GM23338 (cell line): ENCODE measurements around the gene GCNT1. TPM values are rescaled to one million over a fixed set of nuclear protein-coding genes. Genes with fewer than 3 reads are reported as not detected.

Source experiments
- ATAC-seq: fragments of 200-7000 bp; cut with Tn5 transposase; 3 replicates; pipeline ENCODE4 v1.9.1; 2020
- DNase-seq: peaks from one replicate; pipeline ENCODE4 v3.0.0-alpha.2; 2015; ENCODE audit warnings: low spot score
- H2AFZ ChIP-seq: fragments of 200-600 bp; sonication (generic); 2 replicates; pipeline ENCODE4 v1.8.0; 2016; ENCODE audit warnings: antibody characterized with exemption, mild to moderate bottlenecking, moderate library complexity
- H3F3A ChIP-seq: fragments of 200-600 bp; sonication (generic); replicated peaks from 2 replicates; pipeline ENCODE4 v1.8.0; 2017; ENCODE audit warnings: antibody characterized with exemption, mixed run types, low read depth
- H3K27ac ChIP-seq: fragments of 200-600 bp; sonication (generic); 2 replicates; pipeline ENCODE4 v1.6.1; 2016; ENCODE audit warnings: low read depth
- H3K27me3 ChIP-seq: fragments of 200-600 bp; sonication (generic); 2 replicates; pipeline ENCODE4 v1.8.0; 2016; ENCODE audit warnings: mild to moderate bottlenecking, mixed run types, moderate library complexity; ENCODE audit not compliant: insufficient read depth
- H3K36me3 ChIP-seq: fragments of 200-600 bp; sonication (generic); 2 replicates; pipeline ENCODE4 v1.8.0; 2016; ENCODE audit warnings: mild to moderate bottlenecking; ENCODE audit not compliant: insufficient read depth
- H3K4me1 ChIP-seq: fragments of 200-600 bp; sonication (generic); 2 replicates; pipeline ENCODE4 v1.8.0; 2016; ENCODE audit warnings: mild to moderate bottlenecking, moderate library complexity; ENCODE audit not compliant: insufficient read depth
- H3K4me2 ChIP-seq: fragments of 200-600 bp; sonication (generic); 2 replicates; pipeline ENCODE4 v1.7.1; 2017; ENCODE audit warnings: mixed run types
- H3K4me3 ChIP-seq: fragments of 200-600 bp; sonication (generic); 2 replicates; pipeline ENCODE4 v1.6.1; 2016; ENCODE audit warnings: mixed run types
- H3K79me2 ChIP-seq: fragments of 200-600 bp; sonication (generic); replicated peaks from 2 replicates; pipeline ENCODE4 v1.8.0; 2017; ENCODE audit warnings: mild to moderate bottlenecking; ENCODE audit not compliant: insufficient read depth
- H3K9me2 ChIP-seq: fragments of 200-600 bp; sonication (generic); 2 replicates; pipeline ENCODE4 v1.8.0; 2017; ENCODE audit not compliant: insufficient read depth
- H4K20me1 ChIP-seq: fragments of 200-600 bp; sonication (generic); replicated peaks from 2 replicates; pipeline ENCODE4 v1.8.0; 2017; ENCODE audit warnings: mild to moderate bottlenecking; ENCODE audit not compliant: insufficient read depth
- H3K27ac Mint-ChIP-seq: 2 replicates; pipeline ENCODE4 v1.8.0; 2020; ENCODE audit warnings: inconsistent platforms, mild to moderate bottlenecking, moderate library complexity, mixed read lengths
- H3K27me3 Mint-ChIP-seq: 3 replicates; pipeline ENCODE4 v1.8.0; 2022; ENCODE audit warnings: low read depth, mild to moderate bottlenecking, moderate library complexity, mixed read lengths, inconsistent platforms; ENCODE audit not compliant: insufficient read depth, poor library complexity
- H3K36me3 Mint-ChIP-seq: 3 replicates; pipeline ENCODE4 v1.8.0; 2021; ENCODE audit warnings: low read depth, mild to moderate bottlenecking, inconsistent platforms, moderate library complexity, mixed read lengths
- H3K4me1 Mint-ChIP-seq: 3 replicates; pipeline ENCODE4 v1.8.0; 2020; ENCODE audit warnings: mild to moderate bottlenecking, inconsistent platforms, mixed read lengths
- H3K4me3 Mint-ChIP-seq: 3 replicates; pipeline ENCODE4 v1.8.0; 2021; ENCODE audit warnings: moderate library complexity, mild to moderate bottlenecking, inconsistent platforms, mixed read lengths
- H3K9me3 Mint-ChIP-seq: 3 replicates; pipeline ENCODE4 v1.8.0; 2020; ENCODE audit warnings: moderate library complexity, mild to moderate bottlenecking, inconsistent platforms, mixed read lengths
- EZH2phosphoT487 ChIP-seq: fragments of 200-600 bp; sonication (generic); IDR thresholded peaks from one replicate; pipeline ENCODE4 v1.8.1; 2018; ENCODE audit warnings: antibody characterized with exemption; ENCODE audit not compliant: unreplicated experiment
- ZNF331 ChIP-seq: fragments of 250-450 bp; sonication (Bioruptor Pico); IDR thresholded peaks from 2 replicates; pipeline ENCODE4 v1.5.0; 2020; ENCODE audit warnings: low read depth, mild to moderate bottlenecking, moderate library complexity
- polyA plus RNA-seq: library from polyadenylated mRNA; unstranded; fragments of >200 nt; fragmentation: Nextera tagmentation; extraction: Ambion mirVana; gene quantifications from 2 replicates; pipeline ENCODE4 v1.2.1, GENCODE V29; 2016
- total RNA-seq: library from RNA; depleted of rRNA; stranded (reverse); fragments of >200 nt; shearing (Covaris generic); gene quantifications from 2 replicates; pipeline ENCODE4 v1.2.3, GENCODE V29; 2014
- TF ChIP-seq, protein P1 (sequence below): fragments of 250-450 bp; sonication (Bioruptor Pico); IDR thresholded peaks from 2 replicates; pipeline ENCODE4 v1.5.0; 2020; ENCODE audit warnings: mild to moderate bottlenecking, moderate library complexity
- TF ChIP-seq, protein P2 (sequence below): IDR thresholded peaks from one replicate; pipeline ENCODE4 v1.6.1; 2018; ENCODE audit warnings: antibody characterized with exemption; ENCODE audit not compliant: unreplicated experiment

GCNT1 gene
- total and polyA plus RNA-seq, 2 experiments from 2014 or later, result 4.2 to 11.4 TPM

DNA sequence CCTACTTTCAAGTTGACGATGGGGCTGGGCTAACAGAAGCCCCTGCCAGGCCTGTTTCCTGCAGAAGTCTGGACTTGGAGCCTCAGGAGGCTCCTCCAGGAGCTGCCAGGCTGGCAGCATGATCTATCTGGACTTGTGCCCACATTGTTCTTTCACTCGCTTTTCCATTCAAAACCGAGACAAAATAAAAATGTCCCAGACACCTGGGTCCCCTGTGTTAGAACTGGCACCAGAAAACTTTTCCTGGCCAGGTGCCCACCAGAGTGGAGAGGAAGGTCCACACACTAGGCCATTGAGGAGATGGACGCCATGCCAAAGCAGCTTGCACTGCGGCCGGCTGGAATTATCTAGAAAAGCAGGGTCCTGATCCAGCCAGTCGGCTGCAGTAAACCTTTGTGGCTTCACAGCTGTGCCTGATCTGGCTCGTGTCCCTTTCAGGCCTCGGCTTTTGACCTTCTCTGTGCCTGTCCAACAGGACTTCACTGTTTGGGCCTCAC, 78.2 kb downstream of the GCNT1 start:
- H3K36me3 Mint-ChIP-seq, result no peaks in the 10 kb centered on the region
- Histone ChIP-seq H3K9me2 (no peaks in the 10 kb centered on the region), H3K4me2 (no peak overlapping the region), H2AFZ (peak overlapping the region; percentile 69; the same call in 1 of the 2 replicates), H3K27ac (no peak overlapping the region), H4K20me1 (no peaks in the 10 kb centered on the region), H3K79me2 (no peaks in the 10 kb centered on the region), H3K27me3 (no peaks in the 10 kb centered on the region), H3K4me3 (no peak overlapping the region), H3K36me3 (no peaks in the 10 kb centered on the region), H3F3A (no peaks in the 10 kb centered on the region), H3K4me1 (peaks cover 3% of the 10 kb centered on the region; the same call in 1 of the 2 replicates)
- peaks cover 4% of the 10 kb centered on the region; the same call in 2 of the 3 replicates for H3K4me1 Mint-ChIP-seq
- no peak overlapping the region for H3K27ac Mint-ChIP-seq
- DNase-seq (no peak), ATAC-seq (no peak)
- H3K4me3 Mint-ChIP-seq, result no peak overlapping the region
- TF ChIP-seq, protein P1, sequence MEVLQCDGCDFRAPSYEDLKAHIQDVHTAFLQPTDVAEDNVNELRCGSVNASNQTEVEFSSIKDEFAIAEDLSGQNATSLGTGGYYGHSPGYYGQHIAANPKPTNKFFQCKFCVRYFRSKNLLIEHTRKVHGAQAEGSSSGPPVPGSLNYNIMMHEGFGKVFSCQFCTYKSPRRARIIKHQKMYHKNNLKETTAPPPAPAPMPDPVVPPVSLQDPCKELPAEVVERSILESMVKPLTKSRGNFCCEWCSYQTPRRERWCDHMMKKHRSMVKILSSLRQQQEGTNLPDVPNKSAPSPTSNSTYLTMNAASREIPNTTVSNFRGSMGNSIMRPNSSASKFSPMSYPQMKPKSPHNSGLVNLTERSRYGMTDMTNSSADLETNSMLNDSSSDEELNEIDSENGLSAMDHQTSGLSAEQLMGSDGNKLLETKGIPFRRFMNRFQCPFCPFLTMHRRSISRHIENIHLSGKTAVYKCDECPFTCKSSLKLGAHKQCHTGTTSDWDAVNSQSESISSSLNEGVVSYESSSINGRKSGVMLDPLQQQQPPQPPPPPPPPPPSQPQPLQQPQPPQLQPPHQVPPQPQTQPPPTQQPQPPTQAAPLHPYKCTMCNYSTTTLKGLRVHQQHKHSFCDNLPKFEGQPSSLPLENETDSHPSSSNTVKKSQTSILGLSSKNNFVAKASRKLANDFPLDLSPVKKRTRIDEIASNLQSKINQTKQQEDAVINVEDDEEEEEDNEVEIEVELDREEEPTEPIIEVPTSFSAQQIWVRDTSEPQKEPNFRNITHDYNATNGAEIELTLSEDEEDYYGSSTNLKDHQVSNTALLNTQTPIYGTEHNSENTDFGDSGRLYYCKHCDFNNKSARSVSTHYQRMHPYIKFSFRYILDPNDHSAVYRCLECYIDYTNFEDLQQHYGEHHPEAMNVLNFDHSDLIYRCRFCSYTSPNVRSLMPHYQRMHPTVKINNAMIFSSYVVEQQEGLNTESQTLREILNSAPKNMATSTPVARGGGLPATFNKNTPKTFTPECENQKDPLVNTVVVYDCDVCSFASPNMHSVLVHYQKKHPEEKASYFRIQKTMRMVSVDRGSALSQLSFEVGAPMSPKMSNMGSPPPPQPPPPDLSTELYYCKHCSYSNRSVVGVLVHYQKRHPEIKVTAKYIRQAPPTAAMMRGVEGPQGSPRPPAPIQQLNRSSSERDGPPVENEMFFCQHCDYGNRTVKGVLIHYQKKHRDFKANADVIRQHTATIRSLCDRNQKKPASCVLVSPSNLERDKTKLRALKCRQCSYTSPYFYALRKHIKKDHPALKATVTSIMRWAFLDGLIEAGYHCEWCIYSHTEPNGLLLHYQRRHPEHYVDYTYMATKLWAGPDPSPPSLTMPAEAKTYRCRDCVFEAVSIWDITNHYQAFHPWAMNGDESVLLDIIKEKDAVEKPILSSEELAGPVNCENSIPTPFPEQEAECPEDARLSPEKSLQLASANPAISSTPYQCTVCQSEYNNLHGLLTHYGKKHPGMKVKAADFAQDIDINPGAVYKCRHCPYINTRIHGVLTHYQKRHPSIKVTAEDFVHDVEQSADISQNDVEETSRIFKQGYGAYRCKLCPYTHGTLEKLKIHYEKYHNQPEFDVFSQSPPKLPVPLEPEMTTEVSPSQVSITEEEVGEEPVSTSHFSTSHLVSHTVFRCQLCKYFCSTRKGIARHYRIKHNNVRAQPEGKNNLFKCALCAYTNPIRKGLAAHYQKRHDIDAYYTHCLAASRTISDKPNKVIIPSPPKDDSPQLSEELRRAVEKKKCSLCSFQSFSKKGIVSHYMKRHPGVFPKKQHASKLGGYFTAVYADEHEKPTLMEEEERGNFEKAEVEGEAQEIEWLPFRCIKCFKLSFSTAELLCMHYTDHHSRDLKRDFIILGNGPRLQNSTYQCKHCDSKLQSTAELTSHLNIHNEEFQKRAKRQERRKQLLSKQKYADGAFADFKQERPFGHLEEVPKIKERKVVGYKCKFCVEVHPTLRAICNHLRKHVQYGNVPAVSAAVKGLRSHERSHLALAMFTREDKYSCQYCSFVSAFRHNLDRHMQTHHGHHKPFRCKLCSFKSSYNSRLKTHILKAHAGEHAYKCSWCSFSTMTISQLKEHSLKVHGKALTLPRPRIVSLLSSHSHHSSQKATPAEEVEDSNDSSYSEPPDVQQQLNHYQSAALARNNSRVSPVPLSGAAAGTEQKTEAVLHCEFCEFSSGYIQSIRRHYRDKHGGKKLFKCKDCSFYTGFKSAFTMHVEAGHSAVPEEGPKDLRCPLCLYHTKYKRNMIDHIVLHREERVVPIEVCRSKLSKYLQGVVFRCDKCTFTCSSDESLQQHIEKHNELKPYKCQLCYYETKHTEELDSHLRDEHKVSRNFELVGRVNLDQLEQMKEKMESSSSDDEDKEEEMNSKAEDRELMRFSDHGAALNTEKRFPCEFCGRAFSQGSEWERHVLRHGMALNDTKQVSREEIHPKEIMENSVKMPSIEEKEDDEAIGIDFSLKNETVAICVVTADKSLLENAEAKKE (CRISPR knock-in tag), result no peak
- H3K9me3 Mint-ChIP-seq, result no peaks in the 10 kb centered on the region
- H3K27me3 Mint-ChIP-seq, result no peaks in the 10 kb centered on the region

DNA sequence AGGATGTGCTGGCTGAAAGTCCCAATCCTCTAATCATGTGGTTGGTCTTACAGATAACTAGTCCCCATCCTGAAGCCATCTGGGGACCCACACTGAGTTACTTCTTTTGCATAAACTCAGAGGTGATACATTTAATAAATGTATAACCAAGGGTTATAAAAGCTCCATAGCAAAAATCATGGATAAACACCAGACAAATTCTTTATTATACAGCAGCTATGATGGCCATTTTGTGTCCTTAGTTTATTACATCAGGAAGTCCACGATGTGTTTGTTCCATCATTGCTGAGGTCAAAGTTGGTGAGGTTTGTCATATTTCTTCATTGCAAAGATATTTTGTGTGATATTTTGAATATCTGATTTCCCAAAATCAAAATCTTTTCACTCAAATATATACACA, 80.2 kb downstream of the GCNT1 start:
- no peak overlapping the region for H3K4me3 ChIP-seq
- TF ChIP-seq, protein P2, sequence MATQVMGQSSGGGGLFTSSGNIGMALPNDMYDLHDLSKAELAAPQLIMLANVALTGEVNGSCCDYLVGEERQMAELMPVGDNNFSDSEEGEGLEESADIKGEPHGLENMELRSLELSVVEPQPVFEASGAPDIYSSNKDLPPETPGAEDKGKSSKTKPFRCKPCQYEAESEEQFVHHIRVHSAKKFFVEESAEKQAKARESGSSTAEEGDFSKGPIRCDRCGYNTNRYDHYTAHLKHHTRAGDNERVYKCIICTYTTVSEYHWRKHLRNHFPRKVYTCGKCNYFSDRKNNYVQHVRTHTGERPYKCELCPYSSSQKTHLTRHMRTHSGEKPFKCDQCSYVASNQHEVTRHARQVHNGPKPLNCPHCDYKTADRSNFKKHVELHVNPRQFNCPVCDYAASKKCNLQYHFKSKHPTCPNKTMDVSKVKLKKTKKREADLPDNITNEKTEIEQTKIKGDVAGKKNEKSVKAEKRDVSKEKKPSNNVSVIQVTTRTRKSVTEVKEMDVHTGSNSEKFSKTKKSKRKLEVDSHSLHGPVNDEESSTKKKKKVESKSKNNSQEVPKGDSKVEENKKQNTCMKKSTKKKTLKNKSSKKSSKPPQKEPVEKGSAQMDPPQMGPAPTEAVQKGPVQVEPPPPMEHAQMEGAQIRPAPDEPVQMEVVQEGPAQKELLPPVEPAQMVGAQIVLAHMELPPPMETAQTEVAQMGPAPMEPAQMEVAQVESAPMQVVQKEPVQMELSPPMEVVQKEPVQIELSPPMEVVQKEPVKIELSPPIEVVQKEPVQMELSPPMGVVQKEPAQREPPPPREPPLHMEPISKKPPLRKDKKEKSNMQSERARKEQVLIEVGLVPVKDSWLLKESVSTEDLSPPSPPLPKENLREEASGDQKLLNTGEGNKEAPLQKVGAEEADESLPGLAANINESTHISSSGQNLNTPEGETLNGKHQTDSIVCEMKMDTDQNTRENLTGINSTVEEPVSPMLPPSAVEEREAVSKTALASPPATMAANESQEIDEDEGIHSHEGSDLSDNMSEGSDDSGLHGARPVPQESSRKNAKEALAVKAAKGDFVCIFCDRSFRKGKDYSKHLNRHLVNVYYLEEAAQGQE, result no peak
- TF ChIP-seq EZH2phosphoT487 (no peak), ZNF331 (no peak)
- no peaks in the 10 kb centered on the region; the same call in 1 of the 2 replicates for H3K36me3 ChIP-seq
- Mint-ChIP-seq H3K27me3 (no peaks in the 10 kb centered on the region), H3K4me1 (no peaks in the 10 kb centered on the region; the same call in 1 of the 3 replicates), H3K27ac (no peak overlapping the region), H3K9me3 (no peaks in the 10 kb centered on the region; the same call in 2 of the 3 replicates), H3K36me3 (no peaks in the 10 kb centered on the region; the same call in 2 of the 3 replicates), H3K4me3 (no peak overlapping the region)
- no peak for ATAC-seq
- H3K27me3 ChIP-seq, result no peaks in the 10 kb centered on the region
- no peak overlapping the region for H2AFZ ChIP-seq
- no peak for DNase-seq
- H3K4me2 ChIP-seq, result no peak overlapping the region
- H3K9me2 ChIP-seq, result peaks cover 2% of the 10 kb centered on the region; the same call in 1 of the 2 replicates
- no peaks in the 10 kb centered on the region for H3K4me1 ChIP-seq
- H3K79me2 ChIP-seq, result no peaks in the 10 kb centered on the region
- H4K20me1 ChIP-seq, result no peaks in the 10 kb centered on the region
- no peak overlapping the region for H3K27ac ChIP-seq
- no peaks in the 10 kb centered on the region for H3F3A ChIP-seq
